Nephron (organoid): ENCODE data around the gene DDX23.

ENCODE experiments used
- H3K27ac Mint-ChIP-seq, 3 experiments: 2 replicates each; pipeline ENCODE4 v1.8.0; 2020; ENCODE audit warnings: mixed read lengths in 3 of 3, mild to moderate bottlenecking in 2 of 3, moderate library complexity in 1 of 3
- H3K27me3 Mint-ChIP-seq: 2 replicates; pipeline ENCODE4 v1.8.0; 2021; ENCODE audit warnings: low read depth, mild to moderate bottlenecking, moderate library complexity, mixed read lengths
- H3K36me3 Mint-ChIP-seq: 2 replicates; pipeline ENCODE4 v1.8.0; 2020; ENCODE audit warnings: low read depth, mixed read lengths
- H3K4me1 Mint-ChIP-seq: 2 replicates; pipeline ENCODE4 v1.8.0; 2020; ENCODE audit warnings: mixed read lengths
- H3K4me3 Mint-ChIP-seq, 3 experiments: 2 replicates each; pipeline ENCODE4 v1.8.0; 2020; ENCODE audit warnings: mild to moderate bottlenecking in 3 of 3, mixed read lengths in 3 of 3, moderate library complexity in 2 of 3
- H3K9me3 Mint-ChIP-seq: 2 replicates; pipeline ENCODE4 v1.8.0; 2020; ENCODE audit warnings: mixed read lengths
- TF ChIP-seq, protein P1 (sequence below), 3 experiments: fragments of 200-600 bp; sonication (generic); IDR thresholded peaks; one replicate each; pipeline ENCODE4 v1.5.0; 2021; ENCODE audit warnings: antibody characterized with exemption in 3 of 3; ENCODE audit not compliant: unreplicated experiment in 3 of 3

Gene DDX23

DNA sequence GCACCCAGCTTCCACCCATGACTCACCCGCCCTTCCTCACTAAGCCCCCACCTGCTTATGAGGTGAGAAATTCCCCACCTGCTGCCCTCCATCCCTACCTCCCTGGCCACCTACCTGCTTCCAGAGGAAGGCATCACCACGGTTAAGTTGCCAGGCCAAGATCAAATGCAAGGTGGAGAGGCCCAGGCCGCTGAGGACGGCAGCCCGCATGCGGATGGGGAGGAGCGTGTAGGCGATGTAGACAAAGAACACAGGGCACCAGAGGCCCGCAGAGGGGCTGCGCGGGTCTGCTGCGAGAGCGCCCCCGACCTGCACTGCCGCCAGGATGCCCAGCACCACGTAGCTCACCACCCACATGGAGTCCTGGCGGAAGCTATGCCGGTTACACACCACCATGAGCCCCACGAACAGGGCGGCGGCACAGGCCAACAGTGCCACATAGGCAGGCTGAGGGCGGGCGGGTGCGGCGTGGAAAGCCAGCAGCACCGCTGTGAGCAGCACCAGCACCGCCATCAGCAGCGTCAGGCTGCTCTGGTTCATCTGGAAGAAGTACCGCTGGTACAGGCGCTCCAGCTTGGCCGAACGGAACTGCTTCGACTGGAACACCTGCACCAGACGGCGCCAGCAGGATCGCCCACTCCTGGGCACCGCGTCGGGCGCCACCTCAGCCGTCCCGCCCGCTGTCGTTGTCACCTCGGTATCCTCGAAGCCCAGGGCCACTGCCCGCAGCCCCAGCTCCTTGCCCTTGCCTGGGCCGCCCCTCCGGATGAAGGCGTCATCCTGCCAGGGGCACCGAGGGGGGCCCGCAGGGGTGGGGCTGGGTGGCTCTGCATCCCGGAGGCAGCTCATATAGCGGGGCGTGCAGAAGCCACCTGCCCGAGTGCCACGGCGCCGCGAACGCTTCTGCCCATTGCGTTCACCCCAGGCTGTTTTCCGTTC, 69.2 kb downstream of the DDX23 start:
- H3K27me3 Mint-ChIP-seq: no peaks in the 10 kb centered on the region
- TF ChIP-seq, protein P1, sequence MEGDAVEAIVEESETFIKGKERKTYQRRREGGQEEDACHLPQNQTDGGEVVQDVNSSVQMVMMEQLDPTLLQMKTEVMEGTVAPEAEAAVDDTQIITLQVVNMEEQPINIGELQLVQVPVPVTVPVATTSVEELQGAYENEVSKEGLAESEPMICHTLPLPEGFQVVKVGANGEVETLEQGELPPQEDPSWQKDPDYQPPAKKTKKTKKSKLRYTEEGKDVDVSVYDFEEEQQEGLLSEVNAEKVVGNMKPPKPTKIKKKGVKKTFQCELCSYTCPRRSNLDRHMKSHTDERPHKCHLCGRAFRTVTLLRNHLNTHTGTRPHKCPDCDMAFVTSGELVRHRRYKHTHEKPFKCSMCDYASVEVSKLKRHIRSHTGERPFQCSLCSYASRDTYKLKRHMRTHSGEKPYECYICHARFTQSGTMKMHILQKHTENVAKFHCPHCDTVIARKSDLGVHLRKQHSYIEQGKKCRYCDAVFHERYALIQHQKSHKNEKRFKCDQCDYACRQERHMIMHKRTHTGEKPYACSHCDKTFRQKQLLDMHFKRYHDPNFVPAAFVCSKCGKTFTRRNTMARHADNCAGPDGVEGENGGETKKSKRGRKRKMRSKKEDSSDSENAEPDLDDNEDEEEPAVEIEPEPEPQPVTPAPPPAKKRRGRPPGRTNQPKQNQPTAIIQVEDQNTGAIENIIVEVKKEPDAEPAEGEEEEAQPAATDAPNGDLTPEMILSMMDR (IDR thresholded peaks at IDR 0.05; ENCODE audit: unreplicated experiment in 3 of 3): no peak
- no peak overlapping the region for H3K4me3 Mint-ChIP-seq
- H3K27ac Mint-ChIP-seq: no peak overlapping the region
- H3K4me1 Mint-ChIP-seq: peaks cover 22% of the 10 kb centered on the region
- no peaks in the 10 kb centered on the region for H3K9me3 Mint-ChIP-seq
- H3K36me3 Mint-ChIP-seq: peaks cover 25% of the 10 kb centered on the region

DNA sequence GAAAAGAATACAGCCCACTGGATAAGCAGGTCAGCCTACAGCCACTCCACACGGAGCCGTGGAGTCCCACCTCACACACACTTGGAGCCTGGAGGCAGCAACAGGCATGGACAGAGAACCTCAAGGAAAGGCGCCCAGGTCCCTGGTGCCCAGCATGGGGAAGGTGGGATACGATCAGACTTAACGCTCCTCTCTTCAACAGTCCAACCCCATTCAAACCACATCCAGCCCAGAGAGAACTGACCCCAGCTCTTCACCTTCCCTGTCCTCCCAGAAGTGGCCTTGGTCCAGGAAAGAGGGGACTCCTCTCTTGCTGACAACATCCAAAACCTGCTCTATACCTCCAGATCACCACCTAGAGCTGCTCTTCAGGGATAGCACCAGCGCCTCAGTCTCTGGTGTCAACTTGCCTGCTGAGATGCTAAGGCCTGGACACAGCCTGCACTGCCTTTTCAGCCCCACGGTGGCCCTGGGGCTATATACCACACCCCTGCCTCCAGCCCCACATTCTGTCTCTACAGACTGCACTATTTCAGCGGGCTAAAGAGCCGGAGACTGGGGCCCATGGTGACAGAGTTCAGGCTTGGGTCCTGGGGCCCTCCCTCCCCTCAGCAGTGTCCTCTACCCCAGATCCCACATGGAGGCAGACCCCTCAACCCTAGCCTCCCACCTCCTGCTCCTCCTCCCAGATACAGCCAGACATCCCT, 70.1 kb downstream of the DDX23 start:
- Mint-ChIP-seq H3K9me3 (no peaks in the 10 kb centered on the region), H3K4me3 (no peak overlapping the region), H3K27ac (no peak overlapping the region), H3K4me1 (peaks cover 14% of the 10 kb centered on the region), H3K27me3 (no peaks in the 10 kb centered on the region), H3K36me3 (peaks cover 32% of the 10 kb centered on the region)
- TF ChIP-seq, protein P1 (IDR thresholded peaks at IDR 0.05; ENCODE audit: unreplicated experiment in 3 of 3): no peak

DNA sequence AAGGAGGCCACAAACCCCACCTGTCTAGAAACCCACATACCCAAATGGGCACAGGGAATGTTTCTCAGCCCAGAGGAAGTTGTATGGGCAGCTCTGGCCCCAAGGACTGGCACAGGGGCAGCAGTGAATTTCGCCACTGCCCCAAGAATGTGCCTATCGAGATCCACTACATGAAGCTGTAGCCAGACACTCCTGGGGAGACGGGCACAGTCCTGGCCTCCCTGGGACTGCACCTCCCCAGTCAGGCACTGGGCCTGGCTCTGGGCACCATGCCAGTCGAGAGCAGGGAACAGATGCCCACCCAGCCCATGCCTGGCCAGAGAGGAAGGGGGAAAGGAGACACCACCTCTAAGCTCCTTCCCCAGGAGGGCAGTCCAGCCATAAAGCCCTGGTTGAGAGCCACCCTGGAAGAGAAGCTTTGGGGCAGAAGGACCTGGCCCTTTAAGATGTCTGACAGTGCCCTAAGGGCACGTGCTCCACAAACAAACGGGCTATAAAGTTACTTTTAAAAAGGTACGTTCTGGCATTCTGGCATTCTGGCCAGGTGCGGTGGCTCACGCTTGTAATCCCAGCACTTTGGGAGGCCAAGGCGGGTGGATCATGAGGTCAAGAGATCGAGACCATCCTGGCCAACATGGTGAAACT, 71.5 kb downstream of the DDX23 start:
- H3K36me3 Mint-ChIP-seq: peaks cover 32% of the 10 kb centered on the region
- peak overlapping the region in 1 of 3 experiments; percentile 64 for H3K27ac Mint-ChIP-seq
- no peaks in the 10 kb centered on the region for H3K9me3 Mint-ChIP-seq
- H3K27me3 Mint-ChIP-seq: no peaks in the 10 kb centered on the region
- TF ChIP-seq, protein P1 (IDR thresholded peaks at IDR 0.05; ENCODE audit: unreplicated experiment in 3 of 3): no peak
- no peak overlapping the region for H3K4me3 Mint-ChIP-seq
- peaks cover 7% of the 10 kb centered on the region for H3K4me1 Mint-ChIP-seq

DNA sequence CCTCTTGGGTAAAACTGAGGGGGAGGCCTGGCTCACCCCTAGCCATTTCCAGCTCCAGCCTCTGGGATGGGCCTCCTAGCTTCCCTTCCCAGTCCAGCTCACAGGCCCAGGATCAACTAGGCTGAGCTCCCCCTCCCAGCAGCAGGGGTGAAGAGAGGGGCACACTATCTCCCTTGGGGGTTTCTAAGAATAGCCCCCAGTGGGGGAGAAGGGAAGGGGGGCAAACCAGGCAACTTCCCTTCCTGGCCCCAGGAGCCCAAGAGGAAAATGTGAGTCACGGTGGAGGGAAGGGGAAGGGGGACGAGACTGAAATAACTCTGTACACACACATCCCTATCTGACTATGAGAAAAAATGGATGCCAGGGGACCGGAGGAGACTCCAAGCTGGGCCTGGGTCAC, 72.1 kb downstream of the DDX23 start:
- Mint-ChIP-seq H3K9me3 (no peaks in the 10 kb centered on the region), H3K27ac (peak overlapping the region in 2 of 3 experiments; percentile 5 to 64), H3K36me3 (peaks cover 29% of the 10 kb centered on the region), H3K4me1 (peaks cover 7% of the 10 kb centered on the region), H3K27me3 (no peaks in the 10 kb centered on the region), H3K4me3 (no peak overlapping the region)
- TF ChIP-seq, protein P1 (IDR thresholded peaks at IDR 0.05; ENCODE audit: unreplicated experiment in 3 of 3): no peak
